Ovary (tissue), 10 donors: ENCODE data around the gene IPP. TPM values are rescaled to one million over a fixed set of nuclear protein-coding genes. Genes with fewer than 3 reads are reported as not detected.
A peak's percentile ranks its signal among the peaks of the same experiment; 100 is the strongest.

Experiments used
- DNase-seq, 5 donors: peaks; one replicate each; pipeline ENCODE4 v3.0.0-alpha.2; 2019 to 2020
- H3K27ac ChIP-seq, 2 donors: fragments of 200-600 bp; one replicate each; pipeline versions ENCODE4 v1.5.1 to v1.8.0; 2019 to 2022
- H3K27me3 ChIP-seq: fragments of 200-600 bp; one replicate; pipeline ENCODE4 v1.8.0; 2022
- H3K36me3 ChIP-seq: fragments of 200-600 bp; sonication (generic); one replicate; pipeline ENCODE4 v1.5.1; 2019
- H3K4me1 ChIP-seq: one replicate; pipeline ENCODE4 v1.8.1; 2013; ENCODE audit warnings: mild to moderate bottlenecking, moderate library complexity; ENCODE audit not compliant: insufficient read depth
- H3K4me3 ChIP-seq: fragments of 200-600 bp; sonication (generic); one replicate; pipeline ENCODE4 v1.5.1; 2017
- H3K9me3 ChIP-seq, 2 donors: fragments of 200-600 bp in 1 of 2; sonication (generic) in 1 of 2; one replicate each; pipeline versions ENCODE4 v1.5.1 to v1.8.1; 2013 to 2019; ENCODE audit warnings: mild to moderate bottlenecking in 1 of 2, moderate library complexity in 1 of 2
- CTCF ChIP-seq, 3 donors: fragments of 450-650 bp in 2 of 3; fragments of 200-600 bp in 1 of 3; IDR thresholded peaks; one replicate each; pipeline versions ENCODE4 v1.5.1 to v1.8.0; 2016 to 2022; ENCODE audit warnings: antibody characterized with exemption in 3 of 3, mild to moderate bottlenecking in 1 of 3
- EP300 ChIP-seq: sonication (generic); formaldehyde crosslinking; IDR thresholded peaks from one replicate; pipeline ENCODE4 v1.6.1; 2017; ENCODE audit warnings: antibody characterized with exemption
- POLR2A ChIP-seq: fragments of 450-650 bp; IDR thresholded peaks from one replicate; pipeline ENCODE4 v1.6.1; 2017; ENCODE audit warnings: antibody characterized with exemption, mild to moderate bottlenecking, moderate library complexity
- WGBS, 3 donors: extraction: QIAGEN DNeasy Blood & Tissue Kit in 1 of 3; methylation state at CpG; one replicate each; pipeline versions ENCODE4 v1.1.5 to v1.1.7; 2013 to 2017; 5-methylcytosine and 5-hydroxymethylcytosine counted together
- intact Hi-C, 4 donors: fragments of 100-400 bp; cut with DNase I; formaldehyde crosslinking; loops; one replicate each; pipeline versions ENCODE4 v1.11.0 to v1.15.1; 2022 to 2023
- long read RNA-seq, 3 donors: library from polyadenylated mRNA in 2 of 3; unstranded in 2 of 3; transcript quantifications; one replicate each; pipeline ENCODE4 v2.0.0 and lab custom pipeline, GENCODE V29; 2021 to 2026
- polyA plus RNA-seq, 2 donors: library from polyadenylated mRNA; stranded (reverse); fragments of 200-250 nt in 1 of 2; fragments of 350-450 nt in 1 of 2; fragmentation: Illumina TruSeq in 1 of 2; extraction: RNeasy Lipid Tissue Mini Kit (QIAGEN cat#74804) in 1 of 2; gene quantifications; one replicate each; pipeline ENCODE4 v1.2.3, GENCODE V29; 2013 to 2014
- total RNA-seq, 7 donors: library from RNA; depleted of rRNA in 2 of 7; stranded (reverse); fragments of >200 nt in 2 of 7; fragmentation: NEBNext Ultra II Directional in 3 of 7; extraction: Animal tissue kit (Norgen Biotek cat#: 25700) in 3 of 7; gene quantifications; one replicate each; pipeline versions ENCODE4 v1.1.0 to v1.2.4, GENCODE V29; 2016 to 2023
- donor health status: DM: no; HTN: no; CAD: no; lungs with moderate emphysema.
- donor health status: DM: no; HTN: no; CAD: no.
- donor health status: Bipolar disorder and iron deficiency.
- donor health status: DM: yes; HTN: yes; CAD: no.
- donor health status: DM: no; HTN: no; CAD: no.
- donor health status: DM: yes; HTN: yes; CAD: no.

The IPP gene
- total RNA-seq (10 to 100 TPM in 6 of 7 donors, 1 to 10 TPM in 1; 7.7 to 22.3 (median 19.1) TPM), polyA plus RNA-seq (10 to 100 TPM in 1 of 2 donors, 1 to 10 TPM in 1; 9.0 to 23.8 TPM)
- long read RNA-seq, donor 1, transcript IPP-202 (9 exons, 3,113 nt), result major isoform, 50 of 102 reads
- long read RNA-seq, donor 1, partial matches to known transcripts, result 28 of 102 reads
- long read RNA-seq, donor 1, other reads (novel, unspliced or antisense), result 22 of 102 reads
- long read RNA-seq, donor 2, partial matches to known transcripts, result 0 of 2 reads
- long read RNA-seq, donor 2, other reads (novel, unspliced or antisense), result 0 of 2 reads
- long read RNA-seq, donor 3, transcript IPP-202 (9 exons, 3,113 nt), result major isoform, 10 of 23 reads
- long read RNA-seq, donor 3, transcript IPP-201 (10 exons, 1,947 nt), result minor isoform, 5 of 23 reads
- long read RNA-seq, donor 3, partial matches to known transcripts, result 0 of 23 reads
- long read RNA-seq, donor 3, other reads (novel, unspliced or antisense), result 8 of 23 reads

- peak within 1 kb of the TSS; percentile 38 to 89 for H3K27ac ChIP-seq
- H3K4me1 ChIP-seq, result peaks cover 5% of the 10 kb centered on the region
- no peak for TF ChIP-seq CTCF (IDR thresholded peaks at IDR 0.05)
- peak; percentile 91 for TF ChIP-seq POLR2A
- TF ChIP-seq EP300, result no peak
- WGBS, 3 donors, result 0% methylated on average over 42 to 58 of the region's 58 CpGs
- peak; percentile 96 to 99 (median 98) for DNase-seq
- intact Hi-C loops, result no loop called here
- H3K4me3 ChIP-seq, result peak within 1 kb of the TSS; percentile 57
- no peaks in the 10 kb centered on the region for H3K27me3 ChIP-seq
- no peaks in the 10 kb centered on the region for H3K9me3 ChIP-seq
- H3K36me3 ChIP-seq, result no peaks in the 10 kb centered on the region
These were observed at the start of gene IPP for GRCh38 chr1:45750298-45751038. Gene IPP, minus strand, starts transcription at chr1:45750653. Its CDS starts 4,242 bp downstream, at chr1:45746411.

GRCh38 chr1:45796946-45797345 is 46.5 kb upstream of the IPP start:
- no peaks in the 10 kb centered on the region for H3K4me1 ChIP-seq
- H3K27me3 ChIP-seq, result no peaks in the 10 kb centered on the region
- intact Hi-C loops, result no loop called here
- no peaks in the 10 kb centered on the region for H3K9me3 ChIP-seq
- TF ChIP-seq POLR2A (no peak), CTCF (IDR thresholded peaks at IDR 0.05) (no peak), EP300 (no peak)
- no peaks in the 10 kb centered on the region for H3K36me3 ChIP-seq
- DNase-seq, result no peak
- no peak overlapping the region for H3K4me3 ChIP-seq
- H3K27ac ChIP-seq, result no peak overlapping the region
- WGBS, 3 donors, result 87 to 93% (median 90%) methylated on average over 9 of the region's 9 CpGs

- TF ChIP-seq EP300 (no peak), CTCF (IDR thresholded peaks at IDR 0.05) (no peak), POLR2A (no peak)
- Histone ChIP-seq H3K9me3 (no peaks in the 10 kb centered on the region), H3K36me3 (no peaks in the 10 kb centered on the region), H3K4me3 (no peak overlapping the region), H3K27ac (no peak overlapping the region), H3K4me1 (no peaks in the 10 kb centered on the region), H3K27me3 (no peaks in the 10 kb centered on the region)
- DNase-seq, result no peak
- intact Hi-C loops, result no loop called here
- 65 to 92% (median 75%) methylated on average over 2 of the region's 2 CpGs for WGBS, 3 donors
These were observed 45.9 kb upstream of the IPP start for GRCh38 chr1:45796381-45796780.

- H3K4me1 ChIP-seq, result no peaks in the 10 kb centered on the region
- intact Hi-C loops, result no loop called here
- no peak for DNase-seq
- 41 to 59% (median 45%) methylated on average over 7 of the region's 7 CpGs for WGBS, 3 donors
- H3K27ac ChIP-seq, result no peak overlapping the region
- no peaks in the 10 kb centered on the region for H3K9me3 ChIP-seq
- no peaks in the 10 kb centered on the region for H3K36me3 ChIP-seq
- H3K27me3 ChIP-seq, result no peaks in the 10 kb centered on the region
- no peak overlapping the region for H3K4me3 ChIP-seq
- TF ChIP-seq CTCF (IDR thresholded peaks at IDR 0.05) (no peak), POLR2A (no peak), EP300 (no peak)
These were observed 43.6 kb upstream of the IPP start for GRCh38 chr1:45793942-45794604.
